Dermis microvascular lymphatic vessel endothelial cell (primary cell): ENCODE results near the gene NEMP1. TPM values are rescaled to one million over a fixed set of nuclear protein-coding genes. Genes with fewer than 3 reads are reported as not detected.
"Not testable (repeated sequence)": the region's sequence is repeated elsewhere in the genome, so short reads cannot be mapped to it uniquely, and the experiment has no call there.

ENCODE experiments used
- DNase-seq, 2 donors: peaks; one replicate each; pipeline versions ENCODE4 v3.0.0 to v3.0.0-alpha.2; 2010; ENCODE audit warnings: low read depth in 2 of 2
- total RNA-seq: library from RNA; depleted of rRNA; stranded (reverse); fragments of >200 nt; gene quantifications from 2 replicates; pipeline ENCODE4 v1.2.1, GENCODE V29; 2014

Gene NEMP1, protein sequence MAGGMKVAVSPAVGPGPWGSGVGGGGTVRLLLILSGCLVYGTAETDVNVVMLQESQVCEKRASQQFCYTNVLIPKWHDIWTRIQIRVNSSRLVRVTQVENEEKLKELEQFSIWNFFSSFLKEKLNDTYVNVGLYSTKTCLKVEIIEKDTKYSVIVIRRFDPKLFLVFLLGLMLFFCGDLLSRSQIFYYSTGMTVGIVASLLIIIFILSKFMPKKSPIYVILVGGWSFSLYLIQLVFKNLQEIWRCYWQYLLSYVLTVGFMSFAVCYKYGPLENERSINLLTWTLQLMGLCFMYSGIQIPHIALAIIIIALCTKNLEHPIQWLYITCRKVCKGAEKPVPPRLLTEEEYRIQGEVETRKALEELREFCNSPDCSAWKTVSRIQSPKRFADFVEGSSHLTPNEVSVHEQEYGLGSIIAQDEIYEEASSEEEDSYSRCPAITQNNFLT
- total RNA-seq, result 5.5 and 6.1 TPM in 2 replicates

GRCh38 chr12:57078519-57079404 lies at the start of gene NEMP1:
TSS of gene NEMP1 (minus strand) at chr12:57078791. CDS start at chr12:57078745, 46 bp downstream.
- peak; percentile 100 for DNase-seq

DNA sequence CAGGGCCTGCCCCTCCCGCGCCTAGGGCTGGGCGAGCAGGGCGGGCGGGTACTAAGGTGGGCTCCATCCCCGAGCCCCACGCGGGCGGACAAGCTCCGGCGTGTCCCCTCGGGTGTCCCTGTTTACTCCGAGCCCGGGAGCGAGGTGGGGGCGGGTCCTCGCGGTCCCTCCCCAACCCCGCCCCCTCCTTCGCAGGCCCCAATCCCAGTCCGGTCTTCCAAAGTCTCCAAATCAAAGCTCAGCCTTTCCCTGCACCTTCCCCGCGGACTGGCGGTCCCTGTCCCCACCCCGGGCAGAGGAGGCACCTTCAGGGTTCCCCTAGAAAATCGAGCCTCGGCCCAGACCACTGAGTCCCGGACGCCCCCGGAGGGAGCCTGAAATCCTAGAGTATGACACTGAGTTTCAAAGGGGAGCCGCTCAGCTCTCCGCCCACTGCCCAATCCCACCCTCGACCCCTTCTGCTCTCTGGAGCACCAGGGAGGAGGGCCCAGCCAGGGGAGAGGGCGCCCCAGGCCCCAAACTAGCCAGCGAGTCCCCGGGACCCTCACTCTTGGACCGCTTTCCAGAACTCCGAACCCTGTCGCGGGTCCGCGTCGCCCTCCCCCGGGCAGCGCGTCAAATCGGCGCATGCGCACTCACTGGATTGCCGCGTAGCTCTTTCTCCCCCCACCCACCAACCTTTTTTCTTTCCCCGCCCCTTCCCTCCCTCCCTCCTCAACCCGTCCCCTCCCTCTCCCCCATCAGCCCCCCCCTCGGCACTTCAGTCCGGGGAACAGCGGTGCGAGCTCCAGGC lies 49.3 kb upstream of the NEMP1 start, which contains the start of gene LRP1:
Gene LRP1, plus strand, starts transcription at position 758 of the 793 bp plus-strand sequence. CDS start 482 bp downstream, outside the sequence.
- DNase-seq, result peak in 1 of 2 donors; percentile 64

DNA sequence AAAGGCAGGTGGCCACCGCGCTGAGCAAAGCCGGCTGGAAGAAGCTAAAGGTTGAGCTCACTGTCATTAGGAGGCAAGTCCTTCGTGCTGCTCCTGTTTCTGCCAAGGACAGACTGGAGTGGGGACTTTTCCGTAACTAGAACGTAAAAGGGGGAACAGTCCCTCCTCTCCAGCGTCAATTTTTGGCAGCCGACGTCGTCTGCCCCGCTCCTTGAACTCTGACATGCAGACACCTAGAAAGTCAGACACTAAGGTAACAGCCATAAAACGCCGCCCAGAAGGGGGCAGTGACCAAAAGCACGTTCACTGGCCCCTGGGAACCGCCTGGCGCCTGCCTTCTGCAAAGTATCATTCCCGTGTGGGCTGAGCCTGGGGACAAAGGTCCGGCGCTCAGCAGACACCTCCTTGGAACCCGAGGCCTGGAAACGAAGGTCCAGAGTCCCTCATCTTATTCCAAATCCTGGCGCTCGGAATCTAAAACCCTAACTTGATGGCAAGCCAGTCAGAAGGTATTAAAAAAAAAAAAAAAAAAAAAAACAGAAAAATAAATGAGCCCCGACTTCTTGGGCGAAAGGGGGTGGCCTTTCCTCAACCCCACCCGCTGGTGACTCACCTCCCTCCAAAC lies 48.6 kb upstream of the NEMP1 start:
- peak in 1 of 2 donors; percentile 32 for DNase-seq

GRCh38 chr12:57126561-57126960 lies 48.0 kb upstream of the NEMP1 start:
- DNase-seq, result no peak

GRCh38 chr12:57126061-57126460 lies 47.5 kb upstream of the NEMP1 start:
- DNase-seq, result no peak

DNA sequence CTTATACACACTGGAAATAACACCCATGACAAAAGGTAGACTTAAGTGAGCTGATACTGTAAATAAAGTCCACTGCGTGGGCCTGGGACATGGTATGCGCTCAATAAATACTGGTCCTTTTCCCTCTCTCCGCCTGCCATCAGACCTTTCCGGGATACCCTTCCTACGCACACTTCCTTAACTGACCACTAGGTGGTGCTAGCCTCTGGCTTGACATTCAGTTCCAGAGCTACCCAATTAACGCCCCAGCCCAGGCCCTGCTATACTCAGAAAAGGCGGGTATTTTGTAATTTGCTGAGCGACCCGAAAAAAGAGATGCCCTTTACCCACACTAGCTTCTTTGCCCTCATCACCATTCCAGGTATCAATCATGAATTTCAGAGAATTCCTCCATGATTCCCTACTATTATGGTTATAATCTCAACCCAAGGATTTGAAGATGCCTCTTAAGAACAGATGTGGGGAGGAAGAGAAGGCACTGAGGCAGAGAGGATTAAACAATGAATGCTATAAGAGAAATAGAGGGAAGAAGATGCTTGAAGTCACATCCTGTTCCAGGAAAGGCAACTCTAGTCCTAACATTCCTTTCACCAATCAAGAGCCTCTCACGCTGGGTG lies 45.8 kb upstream of the NEMP1 start:
- peak; percentile 48 to 72 for DNase-seq

DNA sequence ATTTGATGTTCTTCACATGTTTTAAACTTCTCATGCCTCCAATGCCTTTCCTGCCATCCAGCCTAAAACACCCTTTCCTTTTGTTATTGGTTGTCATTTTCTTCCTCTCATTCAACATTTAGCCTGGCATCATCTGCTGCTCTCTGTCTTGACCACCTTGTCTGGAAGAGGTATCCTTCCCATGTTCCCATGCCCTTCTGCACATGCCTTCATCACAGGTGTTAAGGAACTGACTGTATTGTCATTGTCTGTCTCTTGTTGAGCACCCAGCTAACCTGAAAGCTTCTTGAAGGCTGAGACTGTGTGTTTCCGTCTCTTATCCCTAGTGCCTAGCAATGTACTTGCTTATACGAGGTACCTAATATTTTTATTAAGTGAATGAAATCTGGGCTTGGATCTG lies 45.2 kb upstream of the NEMP1 start:
- no peak for DNase-seq

DNA sequence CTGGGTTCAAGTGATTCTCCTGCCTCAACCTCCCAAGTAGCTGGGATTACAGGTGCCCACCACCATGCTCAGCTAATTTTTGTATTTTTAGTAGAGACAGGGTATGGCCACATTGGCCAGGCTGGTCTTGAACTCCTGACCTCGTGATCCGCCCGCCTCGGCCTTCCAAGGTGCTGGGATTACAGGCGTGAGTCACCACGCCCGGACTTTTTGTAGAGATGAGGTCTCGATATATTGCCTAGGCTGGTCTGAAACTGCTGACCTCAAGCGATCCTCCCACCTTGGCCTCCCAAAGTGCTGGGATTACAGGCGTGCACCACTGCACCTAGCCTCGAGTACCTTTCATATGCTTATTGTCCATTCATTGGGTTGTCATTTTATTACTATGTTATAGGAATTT lies 42.1 kb upstream of the NEMP1 start:
- not testable (repeated sequence) for DNase-seq

DNA sequence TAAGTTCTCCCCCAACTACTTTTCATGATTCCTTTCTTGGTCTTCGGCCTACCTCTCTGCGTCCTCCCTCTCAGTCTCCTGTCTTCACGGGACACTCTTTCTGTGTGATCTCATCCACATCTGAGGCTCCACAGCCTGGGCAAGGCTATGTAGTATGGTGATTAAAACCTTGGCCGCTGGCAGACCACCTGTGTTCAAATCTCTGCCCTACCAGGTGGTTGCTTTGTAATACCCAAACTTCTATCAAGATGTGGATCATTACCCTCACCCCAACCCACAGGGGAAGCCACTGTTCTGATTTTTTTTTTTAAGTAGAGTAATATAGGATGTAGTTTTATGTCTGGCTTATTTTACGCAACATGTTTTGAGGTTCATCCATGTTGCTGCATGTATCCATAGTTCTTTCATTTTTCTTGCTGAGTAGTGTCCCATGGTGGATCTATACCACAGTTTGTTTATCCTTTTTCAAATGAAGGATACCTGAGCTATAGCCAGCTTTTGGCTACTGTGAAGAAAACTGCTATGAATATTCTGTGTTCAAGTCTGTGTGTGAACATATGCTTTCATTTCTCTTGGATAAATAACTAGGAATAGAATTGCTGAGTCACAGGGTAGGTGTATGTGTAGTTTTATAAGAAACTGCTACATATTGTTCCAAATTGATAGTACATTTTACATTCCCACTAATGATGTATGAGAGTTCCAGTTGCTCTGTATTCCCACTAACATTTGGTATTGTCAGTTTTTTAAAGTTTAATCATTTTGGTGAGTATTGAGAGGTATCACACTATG lies 40.9 kb upstream of the NEMP1 start:
- DNase-seq, result no peak

DNA sequence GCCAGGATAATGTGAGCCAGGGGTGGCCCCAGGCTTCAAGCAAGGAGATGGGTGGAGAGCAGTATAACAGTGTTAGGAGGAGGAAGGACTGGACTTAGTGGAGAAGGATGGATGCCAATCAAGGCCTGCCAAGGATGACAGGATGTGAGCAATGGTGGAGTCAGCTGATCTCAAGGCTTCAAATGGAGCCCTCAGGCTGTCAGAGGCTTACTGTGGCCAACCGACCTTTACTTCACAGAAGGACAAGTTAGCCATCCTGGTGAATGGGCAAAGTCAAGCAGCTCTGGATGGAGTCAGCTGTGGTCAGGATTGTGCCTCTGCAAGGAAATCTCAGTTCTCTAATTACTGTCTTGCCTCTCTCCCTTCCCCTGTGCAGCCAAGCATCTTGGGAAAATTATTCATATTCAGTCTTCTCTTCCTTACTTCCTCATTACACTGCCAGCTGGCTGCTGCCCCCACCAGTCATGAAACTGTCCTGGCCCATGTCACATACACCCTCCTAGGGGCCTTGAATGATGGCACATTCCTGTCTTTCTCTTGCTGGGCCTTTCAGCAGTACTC lies 40.2 kb upstream of the NEMP1 start:
- peak in 1 of 2 donors; percentile 21 for DNase-seq

- DNase-seq, result no peak
Measured at GRCh38 chr12:57116580-57117281, 38.1 kb upstream of the NEMP1 start.

DNA sequence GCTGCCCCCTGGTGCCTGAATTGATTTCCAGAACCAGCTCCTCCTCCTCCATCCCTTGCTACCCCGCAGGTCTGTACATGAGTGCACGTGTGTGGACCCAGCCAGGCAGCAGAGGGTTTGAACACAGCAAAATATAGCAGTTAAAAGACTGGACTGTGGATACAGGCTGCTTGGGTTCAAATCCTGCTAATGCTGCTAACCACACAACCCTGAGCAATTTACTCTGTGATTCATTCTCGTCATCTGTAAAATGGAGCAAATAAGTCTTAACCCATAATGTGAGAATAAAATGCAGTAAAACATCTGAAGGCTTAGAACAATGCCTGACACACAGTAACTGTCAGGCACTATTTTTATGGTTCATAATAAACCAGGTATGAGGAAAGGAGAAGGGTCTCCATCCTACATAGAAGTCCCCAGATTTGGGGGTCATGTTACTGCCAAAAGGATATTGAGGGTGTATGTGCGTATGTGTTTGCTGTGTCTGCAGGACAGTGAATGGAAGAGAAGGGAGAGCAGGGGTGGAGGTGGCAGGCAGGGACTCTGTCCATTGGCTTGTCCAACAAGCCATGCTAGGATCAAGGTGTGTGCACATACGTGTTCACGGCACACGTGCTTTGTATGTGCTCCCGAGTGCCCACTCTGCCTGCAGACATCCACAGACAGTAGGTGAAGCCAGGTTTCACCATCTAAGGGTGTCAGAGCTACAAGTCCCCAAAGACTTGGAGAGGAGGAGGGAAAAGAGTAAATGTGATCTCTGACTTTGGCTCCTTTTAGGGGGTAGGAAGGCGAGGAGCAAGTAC lies 34.1 kb upstream of the NEMP1 start:
- DNase-seq, result no peak

GRCh38 chr12:57111031-57111734 lies 32.6 kb upstream of the NEMP1 start, which contains the start of gene STAT6:
TSS of gene STAT6 (minus strand) at chr12:57111362. CDS start at chr12:57108278, 3,084 bp downstream.
- DNase-seq, result peak in 1 of 2 donors; percentile 71

DNA sequence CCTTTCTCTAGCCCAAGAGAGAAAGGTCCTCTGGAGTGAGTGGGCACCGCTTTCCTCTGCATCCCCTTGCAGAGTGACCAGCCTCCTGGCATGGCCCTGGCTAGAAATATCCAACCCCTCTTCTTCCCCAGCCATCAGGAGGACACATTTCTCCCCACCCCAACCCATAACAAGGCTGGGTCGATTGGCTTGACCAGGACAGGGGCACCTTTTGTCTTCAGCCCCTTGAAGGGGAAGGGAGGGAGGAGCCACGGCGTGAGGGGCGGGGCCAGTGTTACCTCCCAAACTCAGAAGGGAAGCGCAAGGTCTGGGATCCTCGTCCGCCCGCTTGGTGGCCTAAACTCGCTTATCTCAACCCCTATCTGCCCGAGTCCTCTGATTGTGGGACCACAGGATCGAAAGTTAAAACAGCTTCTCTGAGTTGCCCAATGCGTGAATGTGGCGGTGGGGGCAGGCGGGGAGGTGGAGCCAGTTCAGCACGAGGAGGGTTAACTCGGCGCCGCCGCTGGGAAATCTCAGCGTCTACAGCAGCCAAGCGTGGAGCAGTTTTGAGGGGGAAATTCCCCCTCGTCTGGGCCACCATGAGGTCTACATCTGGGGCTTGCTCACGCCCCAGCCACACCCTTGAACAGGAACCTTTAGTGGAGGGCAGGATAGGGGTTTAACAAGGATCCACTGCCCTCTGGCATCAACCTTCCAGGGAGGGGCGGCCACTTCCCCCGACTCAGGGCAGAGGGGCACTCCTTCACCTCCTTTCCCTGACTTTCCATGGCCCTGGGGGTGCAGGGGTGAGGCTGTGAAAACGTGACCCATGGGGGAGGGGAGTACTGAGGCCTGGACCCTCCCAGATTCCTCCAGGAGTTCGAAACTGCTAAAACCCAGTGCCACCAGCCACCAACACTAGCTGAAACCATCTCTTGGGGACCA lies 31.8 kb upstream of the NEMP1 start:
- peak in 1 of 2 donors; percentile 30 for DNase-seq

DNA sequence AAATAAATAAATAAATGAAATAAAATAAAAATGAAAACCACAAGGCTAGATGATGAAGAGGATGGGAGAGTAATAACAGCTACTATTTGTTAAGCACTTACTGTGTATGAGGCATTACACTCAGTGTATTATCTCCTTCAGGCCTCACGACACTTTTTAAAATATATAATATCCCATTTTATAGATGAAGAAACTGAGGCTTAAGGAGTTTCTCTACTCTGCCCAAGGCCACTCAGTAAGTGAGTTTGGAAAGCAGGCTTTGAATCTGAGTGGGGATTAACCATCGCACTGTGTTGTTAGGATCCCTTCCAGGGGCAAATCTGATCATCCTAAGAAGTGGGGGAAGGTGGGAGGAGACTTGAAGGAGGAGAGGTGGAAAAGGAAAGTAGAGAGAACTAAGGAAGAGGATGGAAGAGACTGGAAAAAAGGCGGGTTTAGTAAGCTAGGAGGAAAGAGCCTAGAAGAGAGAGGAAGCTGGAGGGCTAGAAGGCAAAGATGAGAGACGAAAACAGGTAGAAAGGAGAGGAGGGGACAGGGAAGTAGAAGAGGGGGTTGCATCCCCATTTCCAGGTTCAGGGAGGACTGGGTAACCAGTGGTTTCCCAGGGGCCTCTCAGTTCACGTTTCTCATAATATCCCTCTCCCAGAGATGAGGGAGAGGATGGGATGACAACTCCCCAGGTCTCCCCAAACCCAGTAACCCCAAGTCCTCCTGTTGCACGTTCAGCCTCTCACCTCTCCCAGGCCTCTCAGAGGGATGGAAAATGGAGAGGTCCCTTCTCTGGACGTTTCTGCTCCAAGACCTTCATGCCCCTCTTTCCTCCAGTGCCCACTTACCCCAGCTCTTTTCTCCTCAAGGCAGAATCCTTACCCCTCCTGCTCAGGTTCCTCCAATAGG lies 30.9 kb upstream of the NEMP1 start:
- no peak for DNase-seq
